HCT116 (cell line): ENCODE results near the gene FAM237B. TPM values are rescaled to one million over a fixed set of nuclear protein-coding genes. Genes with fewer than 3 reads are reported as not detected.

Source experiments
- ATAC-seq: fragments of 200-7000 bp; cut with Tn5 transposase; 2 replicates; pipeline ENCODE4 v1.9.1; 2020; ENCODE audit warnings: mild to moderate bottlenecking, moderate library complexity
- BruUV-seq: library from RNA; stranded (reverse); fragments of 400-500 nt; replicated peaks from 2 replicates; lab custom pipeline; 2021; lab: Mats Ljungman, UMichigan
- CTCF ChIA-PET: fragments of 300-600 bp; sonication (Branson Sonifier 250); formaldehyde crosslinking; loops from one replicate; lab custom pipeline; 2021; ENCODE audit warnings: antibody characterized with exemption; lab: Charles Lee
- POLR2A ChIA-PET: fragments of 300-600, 350-600 bp; sonication (Branson Sonifier 250); formaldehyde crosslinking; loops from one replicate; lab custom pipeline; 2021; ENCODE audit warnings: antibody characterized with exemption; lab: Charles Lee
- RAD21 ChIA-PET, 2 experiments: fragments of 300-600 bp; sonication (Branson Sonifier 250); formaldehyde crosslinking; loops; one replicate each; lab custom pipeline; 2023; ENCODE audit warnings: low total read pairs in 2 of 2; ENCODE audit not compliant: uncharacterized antibody in 2 of 2, unreplicated experiment in 2 of 2, low non-redundant PET in 1 of 2; lab: Charles Lee
- DNase-seq: peaks from one replicate; pipeline ENCODE4 v3.0.0-alpha.2; 2010; ENCODE audit warnings: low read depth, low spot score
- H2AFZ ChIP-seq: fragments of 200-600 bp; shearing (Covaris generic), sonication (generic); 2 replicates; pipeline ENCODE4 v1.6.1; 2017; ENCODE audit warnings: low read depth, mixed run types, mixed read lengths, antibody characterized with exemption, low read length; ENCODE audit not compliant: poor library complexity, severe bottlenecking
- H3K27ac ChIP-seq: 2 replicates; pipeline ENCODE4 v1.5.1; 2012; ENCODE audit warnings: low read depth, low read length
- H3K27me3 ChIP-seq: fragments of 200-600 bp; sonication (generic); 2 replicates; pipeline ENCODE4 v1.6.1; 2016; ENCODE audit warnings: mixed run types, low read length, mixed read lengths; ENCODE audit not compliant: insufficient read depth
- H3K36me3 ChIP-seq, 2 experiments: fragments of 200-500 bp in 1 of 2; fragments of 200-600 bp in 1 of 2; sonication (Bioruptor generic) in 1 of 2; sonication (generic) in 1 of 2; 2 replicates each; pipeline versions ENCODE4 v1.5.1 to v1.6.1; 2014 to 2016; ENCODE audit warnings: low read length in 2 of 2, inconsistent platforms in 1 of 2, mixed read lengths in 1 of 2, mixed run types in 1 of 2; ENCODE audit not compliant: insufficient read depth in 2 of 2, control insufficient read depth in 1 of 2
- H3K4me1 ChIP-seq, 2 experiments: fragments of 200-600 bp in 1 of 2; sonication (generic) in 1 of 2; 2 replicates each; pipeline versions ENCODE4 v1.5.1 to v1.6.1; 2012 to 2017; ENCODE audit warnings: low read length in 2 of 2, inconsistent platforms in 1 of 2, mild to moderate bottlenecking in 1 of 2, mixed read lengths in 1 of 2, mixed run types in 1 of 2, moderate library complexity in 1 of 2; ENCODE audit not compliant: insufficient read depth in 2 of 2, control insufficient read depth in 1 of 2
- H3K4me2 ChIP-seq: fragments of 200-600 bp; sonication (generic); 2 replicates; pipeline ENCODE4 v1.6.1; 2017; ENCODE audit warnings: mixed run types, low read length, mixed read lengths
- H3K4me3 ChIP-seq, 2 experiments: fragments of 200-600 bp in 1 of 2; sonication (generic) in 1 of 2; replicated peaks in 1 of 2; 2 replicates each; pipeline ENCODE4 v1.5.1; 2011 to 2016; ENCODE audit warnings: low read length in 2 of 2, control low read depth in 1 of 2, low read depth in 1 of 2, mild to moderate bottlenecking in 1 of 2, mixed read lengths in 1 of 2, mixed run types in 1 of 2
- H3K79me2 ChIP-seq: fragments of 200-600 bp; sonication (generic); 2 replicates; pipeline ENCODE4 v1.6.1; 2017; ENCODE audit warnings: mild to moderate bottlenecking, mixed run types, low read length, moderate library complexity, mixed read lengths; ENCODE audit not compliant: insufficient read depth
- H3K9ac ChIP-seq: fragments of 200-600 bp; sonication (generic); 2 replicates; pipeline ENCODE4 v1.6.1; 2016; ENCODE audit warnings: low read length, mixed read lengths
- H3K9me2 ChIP-seq: fragments of 200-600 bp; sonication (generic), shearing (Covaris generic); 2 replicates; pipeline ENCODE4 v1.6.1; 2017; ENCODE audit warnings: mixed run types, mild to moderate bottlenecking, moderate library complexity; ENCODE audit not compliant: insufficient read depth
- H3K9me3 ChIP-seq, 2 experiments: fragments of 200-500 bp in 1 of 2; fragments of 200-600 bp in 1 of 2; sonication (Bioruptor generic) in 1 of 2; sonication (generic) in 1 of 2; 2 replicates each; pipeline ENCODE4 v1.6.1; 2014 to 2017; ENCODE audit warnings: low read length in 2 of 2, mixed read lengths in 2 of 2, inconsistent platforms in 1 of 2, low read depth in 1 of 2, mild to moderate bottlenecking in 1 of 2, mixed run types in 1 of 2, moderate library complexity in 1 of 2; ENCODE audit not compliant: control insufficient read depth in 1 of 2, insufficient read depth in 1 of 2
- H4K20me1 ChIP-seq: fragments of 200-600 bp; sonication (generic), shearing (Covaris generic); 2 replicates; pipeline ENCODE4 v1.6.1; 2017; ENCODE audit warnings: mixed run types, mild to moderate bottlenecking, moderate library complexity; ENCODE audit not compliant: insufficient read depth
- CEBPB ChIP-seq: IDR thresholded peaks from 2 replicates; pipeline ENCODE4 v1.6.1; 2012; ENCODE audit warnings: low read depth
- ELF1 ChIP-seq: IDR thresholded peaks from 2 replicates; pipeline ENCODE4 v1.6.1; 2012; ENCODE audit warnings: low read depth, borderline replicate concordance
- TCF7L2 ChIP-seq: IDR thresholded peaks from 2 replicates; pipeline ENCODE4 v1.7.0; 2011; ENCODE audit warnings: borderline replicate concordance, inconsistent platforms; ENCODE audit not compliant: insufficient read depth, insufficient read length; ENCODE audit errors: extremely low read depth
- YY1 ChIP-seq: IDR thresholded peaks from 2 replicates; pipeline ENCODE4 v1.6.1; 2011; ENCODE audit warnings: low read length, low read depth, moderate library complexity, mild to moderate bottlenecking; ENCODE audit not compliant: insufficient replicate concordance; ENCODE audit errors: extremely low read depth
- ZBTB33 ChIP-seq: IDR thresholded peaks from 2 replicates; pipeline ENCODE4 v1.6.1; 2011; ENCODE audit warnings: mild to moderate bottlenecking, low read length, moderate library complexity; ENCODE audit not compliant: insufficient replicate concordance; ENCODE audit errors: extremely low read depth
- intact Hi-C: fragments of 100-400 bp; cut with micrococcal nuclease; formaldehyde crosslinking; loops from 2 replicates; pipeline ENCODE4 v1.10.0; 2022
- total RNA-seq: library from RNA; stranded (reverse); gene quantifications from one replicate; pipeline ENCODE4 v1.2.1, GENCODE V29; 2021; ENCODE audit not compliant: unreplicated experiment
- TF ChIP-seq, protein P1 (sequence below): IDR thresholded peaks from 2 replicates; pipeline ENCODE4 v1.6.1; 2012; ENCODE audit warnings: low read depth
- TF ChIP-seq, protein P2 (sequence below), 3 experiments: fragments of 200-600 bp in 1 of 3; sonication (generic) in 1 of 3; IDR thresholded peaks in 2 of 3; conservative IDR thresholded peaks in 1 of 3; 2 replicates each; pipeline ENCODE4 v1.5.1; 2012 to 2017; ENCODE audit warnings: low read depth in 2 of 3, low read length in 2 of 3, antibody characterized with exemption in 1 of 3, borderline replicate concordance in 1 of 3, control low read depth in 1 of 3, mild to moderate bottlenecking in 1 of 3, mixed read lengths in 1 of 3, mixed run types in 1 of 3, moderate library complexity in 1 of 3; ENCODE audit not compliant: insufficient read depth in 1 of 3

FAM237B gene
- total RNA-seq, 1 experiment from 2014 or later = not detected

DNA sequence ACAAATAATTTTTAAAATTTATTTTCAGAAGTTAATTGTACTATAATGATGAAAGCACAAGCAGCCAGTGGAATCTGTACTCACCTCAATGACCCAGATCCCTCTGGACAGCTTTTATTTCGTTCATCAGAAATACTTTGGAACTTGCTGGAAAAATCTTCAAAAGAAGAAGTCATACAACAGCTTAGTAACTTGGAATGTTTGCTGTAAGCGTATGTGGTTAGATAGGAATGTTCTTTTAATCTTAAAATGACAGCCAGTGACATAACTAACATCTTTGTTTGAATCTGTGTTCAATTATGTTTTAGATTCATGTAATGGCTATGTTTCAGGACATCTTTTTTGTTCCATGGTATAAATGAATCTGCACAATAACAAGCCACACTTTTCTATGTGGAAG is 49.4 kb downstream of the FAM237B start:
- H3K4me3 ChIP-seq = no peak overlapping the region
- BruUV-seq = no TSS peak
- intact Hi-C loops = no loop called here
- ChIA-PET CTCF (no interaction called here), RAD21 (no interaction called here), POLR2A (no interaction called here)
- TF ChIP-seq ELF1 (no peak), ZBTB33 (no peak), CEBPB (no peak), YY1 (no peak), TCF7L2 (no peak)
- TF ChIP-seq, protein P1, sequence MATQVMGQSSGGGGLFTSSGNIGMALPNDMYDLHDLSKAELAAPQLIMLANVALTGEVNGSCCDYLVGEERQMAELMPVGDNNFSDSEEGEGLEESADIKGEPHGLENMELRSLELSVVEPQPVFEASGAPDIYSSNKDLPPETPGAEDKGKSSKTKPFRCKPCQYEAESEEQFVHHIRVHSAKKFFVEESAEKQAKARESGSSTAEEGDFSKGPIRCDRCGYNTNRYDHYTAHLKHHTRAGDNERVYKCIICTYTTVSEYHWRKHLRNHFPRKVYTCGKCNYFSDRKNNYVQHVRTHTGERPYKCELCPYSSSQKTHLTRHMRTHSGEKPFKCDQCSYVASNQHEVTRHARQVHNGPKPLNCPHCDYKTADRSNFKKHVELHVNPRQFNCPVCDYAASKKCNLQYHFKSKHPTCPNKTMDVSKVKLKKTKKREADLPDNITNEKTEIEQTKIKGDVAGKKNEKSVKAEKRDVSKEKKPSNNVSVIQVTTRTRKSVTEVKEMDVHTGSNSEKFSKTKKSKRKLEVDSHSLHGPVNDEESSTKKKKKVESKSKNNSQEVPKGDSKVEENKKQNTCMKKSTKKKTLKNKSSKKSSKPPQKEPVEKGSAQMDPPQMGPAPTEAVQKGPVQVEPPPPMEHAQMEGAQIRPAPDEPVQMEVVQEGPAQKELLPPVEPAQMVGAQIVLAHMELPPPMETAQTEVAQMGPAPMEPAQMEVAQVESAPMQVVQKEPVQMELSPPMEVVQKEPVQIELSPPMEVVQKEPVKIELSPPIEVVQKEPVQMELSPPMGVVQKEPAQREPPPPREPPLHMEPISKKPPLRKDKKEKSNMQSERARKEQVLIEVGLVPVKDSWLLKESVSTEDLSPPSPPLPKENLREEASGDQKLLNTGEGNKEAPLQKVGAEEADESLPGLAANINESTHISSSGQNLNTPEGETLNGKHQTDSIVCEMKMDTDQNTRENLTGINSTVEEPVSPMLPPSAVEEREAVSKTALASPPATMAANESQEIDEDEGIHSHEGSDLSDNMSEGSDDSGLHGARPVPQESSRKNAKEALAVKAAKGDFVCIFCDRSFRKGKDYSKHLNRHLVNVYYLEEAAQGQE = no peak
- TF ChIP-seq, protein P2, sequence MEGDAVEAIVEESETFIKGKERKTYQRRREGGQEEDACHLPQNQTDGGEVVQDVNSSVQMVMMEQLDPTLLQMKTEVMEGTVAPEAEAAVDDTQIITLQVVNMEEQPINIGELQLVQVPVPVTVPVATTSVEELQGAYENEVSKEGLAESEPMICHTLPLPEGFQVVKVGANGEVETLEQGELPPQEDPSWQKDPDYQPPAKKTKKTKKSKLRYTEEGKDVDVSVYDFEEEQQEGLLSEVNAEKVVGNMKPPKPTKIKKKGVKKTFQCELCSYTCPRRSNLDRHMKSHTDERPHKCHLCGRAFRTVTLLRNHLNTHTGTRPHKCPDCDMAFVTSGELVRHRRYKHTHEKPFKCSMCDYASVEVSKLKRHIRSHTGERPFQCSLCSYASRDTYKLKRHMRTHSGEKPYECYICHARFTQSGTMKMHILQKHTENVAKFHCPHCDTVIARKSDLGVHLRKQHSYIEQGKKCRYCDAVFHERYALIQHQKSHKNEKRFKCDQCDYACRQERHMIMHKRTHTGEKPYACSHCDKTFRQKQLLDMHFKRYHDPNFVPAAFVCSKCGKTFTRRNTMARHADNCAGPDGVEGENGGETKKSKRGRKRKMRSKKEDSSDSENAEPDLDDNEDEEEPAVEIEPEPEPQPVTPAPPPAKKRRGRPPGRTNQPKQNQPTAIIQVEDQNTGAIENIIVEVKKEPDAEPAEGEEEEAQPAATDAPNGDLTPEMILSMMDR (IDR thresholded peaks at IDR 0.05 in 2 of 3, conservative IDR thresholded peaks at IDR 0.05 in 1 of 3; ENCODE audit: borderline replicate concordance in 1 of 3, insufficient read depth in 1 of 3, low read depth in 2 of 3, low read length in 2 of 3) = no peak
- no peak for DNase-seq
- H3K9me2 ChIP-seq = no peaks in the 10 kb centered on the region
- H3K27ac ChIP-seq = no peak overlapping the region
- no peaks in the 10 kb centered on the region for H3K36me3 ChIP-seq
- H2AFZ ChIP-seq = no peak overlapping the region
- no peak overlapping the region for H3K9ac ChIP-seq
- H3K9me3 ChIP-seq = no peaks in the 10 kb centered on the region
- no peak for ATAC-seq
- no peaks in the 10 kb centered on the region for H3K4me1 ChIP-seq
- no peaks in the 10 kb centered on the region for H4K20me1 ChIP-seq
- H3K4me2 ChIP-seq = no peak overlapping the region
- H3K79me2 ChIP-seq = no peaks in the 10 kb centered on the region
- no peaks in the 10 kb centered on the region for H3K27me3 ChIP-seq
